Activated T-cell treated with anti-CD3 and anti-CD28 coated beads, Interleukin-2, amount 50 U/mL, for 1 hour (primary cell): Measurements from ENCODE around the gene MEF2C.

Experiments
- DNase-seq: peaks from one replicate; pipeline ENCODE4 v3.0.0-alpha.2; 2020

The MEF2C gene

GRCh38 chr5:88888291-88888690 is 5.3 kb upstream of the MEF2C start:
- DNase-seq = no peak

- no peak for DNase-seq
These were observed 4.4 kb upstream of the MEF2C start for GRCh38 chr5:88887342-88887741.

GRCh38 chr5:88886746-88887341 is 3.9 kb upstream of the MEF2C start:
- DNase-seq = no peak

- no peak for DNase-seq
These were observed 3.3 kb upstream of the MEF2C start for GRCh38 chr5:88886252-88886651.

GRCh38 chr5:88885002-88885401 is 2.0 kb upstream of the MEF2C start:
- DNase-seq = no peak

- DNase-seq = no peak
These were observed 1.6 kb upstream of the MEF2C start for GRCh38 chr5:88884608-88884877.

- DNase-seq = no peak
These were observed 1.0 kb upstream of the MEF2C start for GRCh38 chr5:88883836-88884607.

- DNase-seq = no peak
These were observed 527 bp downstream of the MEF2C start for GRCh38 chr5:88882276-88883038.

- no peak for DNase-seq
These were observed 1.4 kb downstream of the MEF2C start for GRCh38 chr5:88881571-88881971.

- no peak for DNase-seq
These were observed 2.8 kb downstream of the MEF2C start for GRCh38 chr5:88880201-88880600.

GRCh38 chr5:88879724-88880123 is 3.3 kb downstream of the MEF2C start:
- DNase-seq = no peak

- DNase-seq = no peak
These were observed 4.0 kb downstream of the MEF2C start for GRCh38 chr5:88878976-88879375.

- no peak for DNase-seq
These were observed 5.2 kb downstream of the MEF2C start for GRCh38 chr5:88877826-88878225.

GRCh38 chr5:88876714-88877113 is 6.3 kb downstream of the MEF2C start:
- no peak for DNase-seq

GRCh38 chr5:88875341-88876234 is 7.4 kb downstream of the MEF2C start:
- DNase-seq = no peak

- no peak for DNase-seq
These were observed 9.5 kb downstream of the MEF2C start for GRCh38 chr5:88873447-88873846.

- DNase-seq = no peak
These were observed 10.0 kb downstream of the MEF2C start for GRCh38 chr5:88872971-88873370.

GRCh38 chr5:88870285-88870684 is 12.7 kb downstream of the MEF2C start:
- DNase-seq = no peak

- DNase-seq = no peak
These were observed 14.4 kb downstream of the MEF2C start for GRCh38 chr5:88868468-88869068.

- DNase-seq = no peak
These were observed 15.3 kb downstream of the MEF2C start for GRCh38 chr5:88867638-88868037.

GRCh38 chr5:88863523-88863922 is 19.5 kb downstream of the MEF2C start:
- no peak for DNase-seq

- DNase-seq = no peak
These were observed 20.3 kb downstream of the MEF2C start for GRCh38 chr5:88862547-88863175.
